IPS-NIHi7 (cell line): ENCODE data around the gene ANAPC1.
"Not testable (repeated sequence)": the region's sequence is repeated elsewhere in the genome, so short reads cannot be mapped to it uniquely, and the experiment has no call there.

Experiments
- DNase-seq: peaks from one replicate; pipeline ENCODE4 v3.0.0; 2012; ENCODE audit warnings: mixed read lengths; ENCODE audit errors: extremely low spot score

ANAPC1 gene

GRCh38 chr2:111741517-111741916 lies 142.5 kb downstream of the ANAPC1 start:
- not testable (repeated sequence) for DNase-seq

- not testable (repeated sequence) for DNase-seq
These were observed 147.9 kb downstream of the ANAPC1 start for GRCh38 chr2:111735838-111736721.

GRCh38 chr2:111735420-111735819 lies 148.6 kb downstream of the ANAPC1 start:
- not testable (repeated sequence) for DNase-seq

GRCh38 chr2:111729812-111730458 lies 154.1 kb downstream of the ANAPC1 start:
- not testable (repeated sequence) for DNase-seq

- DNase-seq: not testable (repeated sequence)
These were observed 156.3 kb downstream of the ANAPC1 start for GRCh38 chr2:111727611-111728110.

GRCh38 chr2:111725742-111726141 lies 158.3 kb downstream of the ANAPC1 start:
- DNase-seq: not testable (repeated sequence)

GRCh38 chr2:111719610-111720009 lies 164.4 kb downstream of the ANAPC1 start:
- DNase-seq: not testable (repeated sequence)
